ENCODE results near the gene ERVH48-1.

DNA sequence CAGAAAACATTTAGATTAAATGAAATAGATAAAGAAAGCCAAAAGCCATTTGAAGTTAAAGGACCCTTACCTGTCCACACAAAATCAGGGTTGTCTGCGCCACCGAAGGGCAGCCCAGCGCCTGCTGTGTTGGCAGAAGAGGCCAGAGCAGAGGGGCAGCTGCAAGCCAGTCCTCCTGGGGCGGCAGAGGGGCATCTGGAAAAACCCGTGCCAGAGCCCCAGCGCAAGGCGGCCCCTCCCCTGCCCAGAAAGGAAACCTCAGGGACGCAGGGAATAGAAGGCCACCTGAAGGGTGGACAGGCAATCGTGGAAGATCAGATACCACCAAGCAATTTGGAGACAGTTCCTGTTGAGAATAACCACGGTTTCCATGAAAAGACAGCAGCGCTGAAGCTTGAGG, 21.6 kb downstream of the ERVH48-1 start:
- TF ChIP-seq EZH2phosphoT487 (IDR thresholded peaks at IDR 0.05; ENCODE audit: low read depth, severe bottlenecking, unreplicated experiment) (no peak), EZH2 (IDR thresholded peaks at IDR 0.05; ENCODE audit: borderline replicate concordance) (no peak)

Measured in hepatocyte (in vitro differentiated cells).